H1 (cell line): ENCODE measurements around the gene TMUB2. TPM values are rescaled to one million over a fixed set of nuclear protein-coding genes. Genes with fewer than 3 reads are reported as not detected.

Experiments
- CEBPB ChIP-seq: IDR thresholded peaks from 2 replicates; pipeline ENCODE4 v1.6.1; 2012; ENCODE audit warnings: low read depth, low read length
- polyA plus RNA-seq, 7 experiments: library from polyadenylated mRNA; depleted of rRNA in 3 of 7; stranded (reverse) in 5 of 7; unstranded in 2 of 7; fragments of >200 nt in 5 of 7; fragments of 200-250 nt in 2 of 7; gene quantifications; 1 replicate in 5 of 7; 2 replicates in 1 of 7; 4 replicates in 1 of 7; pipeline versions ENCODE4 v1.2.1 to v1.2.3, GENCODE V29; 2011 to 2013; ENCODE audit warnings: missing spikeins in 2 of 7, mixed read lengths in 2 of 7
- total RNA-seq: library from RNA; stranded (reverse); fragmentation: NEBNext Ultra II Directional; extraction: Animal tissue kit (Norgen Biotek cat#: 25700); gene quantifications from 2 replicates; pipeline ENCODE4 v1.2.1, GENCODE V29; 2021
- TF ChIP-seq, protein P1 (sequence below): IDR thresholded peaks from 2 replicates; pipeline ENCODE4 v1.6.1; 2011; ENCODE audit warnings: low read length, improper control_type of control experiment

The TMUB2 gene
- total and polyA plus RNA-seq, 2 of the 8 experiments (the other 6 are each of a cell fraction or from before 2014, with no cell fraction given) = 18.5 to 30.5 TPM

DNA sequence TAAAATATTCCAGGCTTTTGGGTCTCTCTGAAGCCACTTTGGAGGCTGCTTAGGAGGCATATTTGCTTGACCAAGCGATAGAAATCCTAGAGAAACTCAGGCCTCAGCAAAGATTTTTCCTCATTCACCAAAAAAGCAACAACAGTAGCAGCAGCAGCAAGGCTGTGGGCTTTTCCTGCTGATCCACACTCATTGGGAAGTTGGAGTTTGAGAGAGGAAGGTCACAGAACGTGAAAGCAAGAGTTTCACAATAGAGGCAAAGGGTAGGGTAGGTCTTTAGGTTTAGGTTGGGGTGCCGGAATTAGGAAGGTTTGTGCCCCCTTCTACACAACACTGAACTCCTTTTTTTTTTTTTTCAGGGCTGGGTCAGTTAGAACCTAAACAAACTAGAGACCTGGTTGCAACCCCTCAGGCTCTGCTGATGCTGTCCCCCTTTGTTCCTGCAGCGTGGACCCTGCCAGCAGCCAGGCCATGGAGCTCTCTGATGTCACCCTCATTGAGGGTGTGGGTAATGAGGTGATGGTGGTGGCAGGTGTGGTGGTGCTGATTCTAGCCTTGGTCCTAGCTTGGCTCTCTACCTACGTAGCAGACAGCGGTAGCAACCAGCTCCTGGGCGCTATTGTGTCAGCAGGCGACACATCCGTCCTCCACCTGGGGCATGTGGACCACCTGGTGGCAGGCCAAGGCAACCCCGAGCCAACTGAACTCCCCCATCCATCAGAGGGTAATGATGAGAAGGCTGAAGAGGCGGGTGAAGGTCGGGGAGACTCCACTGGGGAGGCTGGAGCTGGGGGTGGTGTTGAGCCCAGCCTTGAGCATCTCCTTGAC lies 2.0 kb downstream of the TMUB2 start (continued):
- TF ChIP-seq, protein P1, sequence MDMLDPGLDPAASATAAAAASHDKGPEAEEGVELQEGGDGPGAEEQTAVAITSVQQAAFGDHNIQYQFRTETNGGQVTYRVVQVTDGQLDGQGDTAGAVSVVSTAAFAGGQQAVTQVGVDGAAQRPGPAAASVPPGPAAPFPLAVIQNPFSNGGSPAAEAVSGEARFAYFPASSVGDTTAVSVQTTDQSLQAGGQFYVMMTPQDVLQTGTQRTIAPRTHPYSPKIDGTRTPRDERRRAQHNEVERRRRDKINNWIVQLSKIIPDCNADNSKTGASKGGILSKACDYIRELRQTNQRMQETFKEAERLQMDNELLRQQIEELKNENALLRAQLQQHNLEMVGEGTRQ = no peak
- TF ChIP-seq CEBPB = no peak
